ENCODE measurements around the gene ANO9.
"Not testable (repeated sequence)": the region's sequence is repeated elsewhere in the genome, so short reads cannot be mapped to it uniquely, and the experiment has no call there.

Gene ANO9

DNA sequence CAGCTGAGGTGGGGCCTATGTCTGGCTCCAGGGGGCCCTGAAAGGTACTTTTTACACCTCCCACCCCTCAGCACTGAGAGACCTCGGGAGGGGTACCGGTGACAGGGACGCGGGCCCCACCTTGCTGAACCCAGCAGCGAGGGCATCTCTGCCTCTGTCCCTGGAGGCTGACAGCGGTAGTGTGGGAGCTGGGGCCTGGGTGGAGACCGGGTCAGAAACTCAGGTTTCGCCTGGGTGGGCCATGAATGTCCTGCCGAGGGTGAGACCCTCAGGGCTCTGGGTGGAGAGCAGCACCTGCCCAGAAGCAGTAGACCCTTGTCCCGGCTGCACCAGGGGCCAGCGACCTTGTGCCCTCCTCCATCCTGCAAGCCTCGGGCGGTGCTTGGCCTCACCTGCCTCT lies 30.5 kb upstream of the ANO9 start:
- H3K4me3 ChIP-seq (replicated peaks; ENCODE audit: low read depth, low read length): no peak overlapping the region
- DNase-seq (ENCODE audit: extremely low read depth, low read depth): no peak
- TF ChIP-seq, protein P1, sequence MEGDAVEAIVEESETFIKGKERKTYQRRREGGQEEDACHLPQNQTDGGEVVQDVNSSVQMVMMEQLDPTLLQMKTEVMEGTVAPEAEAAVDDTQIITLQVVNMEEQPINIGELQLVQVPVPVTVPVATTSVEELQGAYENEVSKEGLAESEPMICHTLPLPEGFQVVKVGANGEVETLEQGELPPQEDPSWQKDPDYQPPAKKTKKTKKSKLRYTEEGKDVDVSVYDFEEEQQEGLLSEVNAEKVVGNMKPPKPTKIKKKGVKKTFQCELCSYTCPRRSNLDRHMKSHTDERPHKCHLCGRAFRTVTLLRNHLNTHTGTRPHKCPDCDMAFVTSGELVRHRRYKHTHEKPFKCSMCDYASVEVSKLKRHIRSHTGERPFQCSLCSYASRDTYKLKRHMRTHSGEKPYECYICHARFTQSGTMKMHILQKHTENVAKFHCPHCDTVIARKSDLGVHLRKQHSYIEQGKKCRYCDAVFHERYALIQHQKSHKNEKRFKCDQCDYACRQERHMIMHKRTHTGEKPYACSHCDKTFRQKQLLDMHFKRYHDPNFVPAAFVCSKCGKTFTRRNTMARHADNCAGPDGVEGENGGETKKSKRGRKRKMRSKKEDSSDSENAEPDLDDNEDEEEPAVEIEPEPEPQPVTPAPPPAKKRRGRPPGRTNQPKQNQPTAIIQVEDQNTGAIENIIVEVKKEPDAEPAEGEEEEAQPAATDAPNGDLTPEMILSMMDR (IDR thresholded peaks at IDR 0.05; ENCODE audit: low read depth, low read length, missing control alignments): no peak

DNA sequence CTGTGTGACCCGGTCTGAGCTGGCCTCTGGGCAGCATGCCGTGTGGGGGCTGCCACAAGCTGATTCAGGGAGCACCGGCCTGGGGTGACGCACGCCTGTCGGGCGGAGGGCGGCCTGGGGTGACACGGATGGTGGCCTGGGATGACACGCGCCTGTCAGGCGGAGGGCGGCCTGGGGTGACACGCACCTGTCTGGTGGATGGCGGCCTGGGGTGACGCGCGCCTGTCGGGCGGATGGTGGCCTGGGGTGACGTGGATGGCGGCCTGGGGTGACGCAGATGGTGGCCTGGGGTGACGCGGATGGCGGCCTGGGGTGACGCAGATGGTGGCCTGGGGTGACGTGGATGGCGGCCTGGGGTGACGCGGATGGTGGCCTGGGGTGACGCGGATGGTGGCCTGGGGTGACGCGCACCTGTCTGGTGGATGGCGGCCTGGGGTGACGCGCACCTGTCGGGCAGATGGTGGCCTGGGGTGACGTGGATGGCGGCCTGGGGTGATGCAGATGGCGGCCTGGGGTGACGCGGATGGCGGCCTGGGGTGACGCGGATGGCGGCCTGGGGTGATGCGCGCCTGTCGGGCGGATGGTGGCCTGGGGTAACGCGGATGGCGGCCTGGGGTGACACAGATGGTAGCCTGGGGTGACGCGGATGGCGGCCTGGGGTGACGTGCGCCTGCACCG lies 29.8 kb upstream of the ANO9 start:
- TF ChIP-seq, protein P1 (IDR thresholded peaks at IDR 0.05; ENCODE audit: low read depth, low read length, missing control alignments): no peak
- no peak for DNase-seq (ENCODE audit: extremely low read depth, low read depth)
- H3K4me3 ChIP-seq (replicated peaks; ENCODE audit: low read depth, low read length): no peak overlapping the region

DNA sequence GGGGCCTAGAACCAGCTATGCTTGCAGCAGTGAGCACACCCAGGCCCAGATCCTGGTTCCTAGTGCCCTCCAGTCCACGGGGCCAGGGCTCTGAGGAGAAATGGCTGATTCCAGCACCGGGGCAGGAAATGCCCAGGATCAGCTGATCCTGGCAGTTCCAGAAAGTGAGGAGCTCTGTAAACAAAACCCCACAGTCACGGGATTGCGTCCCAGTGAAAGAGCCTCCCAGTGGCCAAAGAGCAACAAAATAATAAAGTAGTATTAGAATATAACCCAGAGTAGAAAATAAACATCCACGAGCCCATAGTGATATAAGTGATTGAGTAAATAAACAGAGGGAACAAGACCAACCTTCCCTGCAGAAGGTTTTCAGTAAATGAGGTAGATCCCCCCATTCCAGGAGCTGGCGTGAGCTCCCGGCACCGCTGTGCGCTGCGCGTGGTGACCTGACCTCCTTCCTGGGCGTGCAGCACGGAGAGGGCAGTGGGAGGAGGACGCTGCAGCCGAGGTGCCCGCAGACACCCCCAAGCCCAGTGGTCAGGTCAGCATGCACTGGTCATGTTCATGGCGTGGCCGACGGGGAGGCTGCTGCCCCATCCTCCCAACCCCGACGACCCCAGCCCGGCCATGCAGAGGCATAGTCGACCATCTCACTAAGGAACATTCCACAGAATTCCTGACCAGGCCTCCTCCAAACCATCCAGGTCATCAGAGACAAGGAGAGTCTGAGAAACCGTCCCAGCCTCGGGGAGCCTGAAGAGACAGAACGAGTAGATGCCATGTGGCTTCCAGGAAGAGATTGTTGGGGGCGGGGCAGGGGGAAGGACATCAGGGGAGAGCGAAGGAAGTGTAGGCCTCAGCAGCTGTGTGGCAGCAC lies 28.1 kb upstream of the ANO9 start:
- DNase-seq (ENCODE audit: extremely low read depth, low read depth): no peak
- no peak overlapping the region for H3K4me3 ChIP-seq (replicated peaks; ENCODE audit: low read depth, low read length)
- TF ChIP-seq, protein P1 (IDR thresholded peaks at IDR 0.05; ENCODE audit: low read depth, low read length, missing control alignments): peak; percentile 10

DNA sequence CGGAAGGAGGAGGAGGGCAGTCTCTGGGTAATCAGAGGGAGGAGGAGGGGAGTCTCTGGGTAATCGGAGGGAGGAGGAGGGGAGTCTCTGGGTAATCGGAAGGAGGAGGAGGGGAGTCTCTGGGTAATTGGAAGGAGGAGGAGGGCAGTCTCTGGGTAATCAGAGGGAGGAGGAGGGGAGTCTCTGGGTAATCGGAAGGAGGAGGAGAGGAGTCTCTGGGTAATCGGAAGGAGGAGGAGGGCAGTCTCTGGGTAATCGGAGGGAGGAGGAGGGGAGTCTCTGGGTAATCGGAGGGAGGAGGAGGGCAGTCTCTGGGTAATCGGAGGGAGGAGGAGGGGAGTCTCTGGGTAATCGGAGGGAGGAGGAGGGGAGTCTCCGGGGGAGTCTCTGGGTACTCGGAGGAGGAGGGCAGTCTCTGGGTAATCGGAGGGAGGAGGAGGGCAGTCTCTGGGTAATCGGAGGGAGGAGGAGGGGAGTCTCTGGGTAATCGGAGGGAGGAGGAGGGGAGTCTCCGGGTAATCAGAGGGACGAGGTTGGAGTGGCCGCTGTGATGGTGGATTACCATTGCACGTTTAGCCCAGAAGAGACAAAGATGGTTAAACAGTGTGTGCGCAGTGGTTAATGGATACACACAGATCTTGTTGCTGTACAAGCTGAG lies 27.3 kb upstream of the ANO9 start:
- not testable (repeated sequence) for H3K4me3 ChIP-seq (replicated peaks; ENCODE audit: low read depth, low read length); DNase-seq (ENCODE audit: extremely low read depth, low read depth)

DNA sequence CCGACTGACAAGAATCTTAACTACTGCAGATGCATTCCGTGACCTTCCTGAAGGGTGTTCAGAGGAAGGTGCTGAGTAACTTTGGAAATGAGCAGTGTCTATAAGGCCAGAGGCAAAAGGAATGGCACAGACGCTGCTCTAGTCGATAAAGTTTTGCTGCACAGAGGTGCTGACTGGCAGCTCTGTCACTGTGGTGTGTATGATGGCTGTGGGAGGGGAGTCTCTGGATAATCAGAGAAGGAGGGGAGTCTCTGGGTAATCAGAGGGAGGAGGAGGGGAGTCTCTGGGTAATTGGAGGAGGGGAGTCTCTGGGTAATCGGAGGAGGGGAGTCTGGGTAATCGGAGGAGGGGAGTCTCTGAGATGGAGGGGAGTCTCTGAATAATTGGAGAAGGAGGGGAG lies 26.7 kb upstream of the ANO9 start:
- TF ChIP-seq, protein P1 (IDR thresholded peaks at IDR 0.05; ENCODE audit: low read depth, low read length, missing control alignments): no peak
- H3K4me3 ChIP-seq (replicated peaks; ENCODE audit: low read depth, low read length): no peak overlapping the region
- DNase-seq (ENCODE audit: extremely low read depth, low read depth): no peak

DNA sequence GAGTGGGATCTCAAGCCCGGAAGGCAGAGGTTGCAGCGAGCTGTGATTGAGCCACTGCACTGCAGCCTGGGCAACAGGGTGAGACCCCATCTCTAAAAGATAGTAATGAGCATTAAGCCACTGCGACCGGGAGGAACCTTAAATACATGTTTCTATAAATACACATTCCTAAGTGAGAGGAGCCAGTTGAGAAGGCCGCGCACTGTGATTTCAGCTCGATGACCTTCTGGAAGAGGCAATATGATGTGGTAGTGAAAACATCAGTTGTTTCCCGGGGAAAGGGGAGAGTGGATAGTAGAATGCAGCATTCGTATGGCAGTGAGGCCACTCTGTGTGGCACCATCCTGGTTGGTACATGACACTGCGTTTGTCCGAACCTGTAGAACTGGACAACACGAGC lies 26.2 kb upstream of the ANO9 start:
- DNase-seq (ENCODE audit: extremely low read depth, low read depth): no peak
- TF ChIP-seq, protein P1 (IDR thresholded peaks at IDR 0.05; ENCODE audit: low read depth, low read length, missing control alignments): no peak
- no peak overlapping the region for H3K4me3 ChIP-seq (replicated peaks; ENCODE audit: low read depth, low read length)

Data from HFF-Myc (cell line).